ENCODE results near the gene NYNRIN.
"Not testable (repeated sequence)": the region's sequence is repeated elsewhere in the genome, so short reads cannot be mapped to it uniquely, and the experiment has no call there.

NYNRIN gene

DNA sequence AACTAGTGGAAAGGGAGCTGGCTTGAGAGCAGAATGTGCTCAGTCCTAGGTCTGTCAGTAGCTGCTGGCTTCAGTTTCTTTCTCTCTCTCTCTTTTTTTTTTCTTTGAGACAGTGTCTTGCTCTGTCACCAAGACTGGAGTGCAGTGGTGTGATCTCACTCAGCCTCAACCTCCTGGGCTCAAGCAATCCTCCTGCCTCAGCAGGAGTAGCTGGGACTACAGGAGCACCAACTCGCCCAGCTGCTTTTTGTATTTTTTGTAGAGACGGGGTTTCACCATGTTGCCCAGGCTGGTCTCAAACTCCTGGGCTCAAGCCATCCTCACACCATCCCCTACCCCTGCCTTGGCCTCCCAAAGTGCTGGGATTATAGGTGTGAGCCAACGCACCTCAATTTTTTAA, 27.2 kb upstream of the NYNRIN start:
- not testable (repeated sequence) for H3K9me3 ChIP-seq (replicated peaks; ENCODE audit: low read length); H3K9ac ChIP-seq (ENCODE audit: low read depth, low read length); H3K27me3 ChIP-seq (ENCODE audit: control insufficient read depth, insufficient read depth, low read length); H3K4me3 ChIP-seq (ENCODE audit: low read length)
- Histone ChIP-seq H3K36me3 (ENCODE audit: insufficient read depth, low read length) (peaks cover 21% of the 10 kb centered on the region), H3K4me2 (ENCODE audit: low read length) (peak overlapping the region; percentile 4), H3K4me1 (ENCODE audit: control insufficient read depth, insufficient read depth, low read length) (peaks cover 17% of the 10 kb centered on the region)

DNA sequence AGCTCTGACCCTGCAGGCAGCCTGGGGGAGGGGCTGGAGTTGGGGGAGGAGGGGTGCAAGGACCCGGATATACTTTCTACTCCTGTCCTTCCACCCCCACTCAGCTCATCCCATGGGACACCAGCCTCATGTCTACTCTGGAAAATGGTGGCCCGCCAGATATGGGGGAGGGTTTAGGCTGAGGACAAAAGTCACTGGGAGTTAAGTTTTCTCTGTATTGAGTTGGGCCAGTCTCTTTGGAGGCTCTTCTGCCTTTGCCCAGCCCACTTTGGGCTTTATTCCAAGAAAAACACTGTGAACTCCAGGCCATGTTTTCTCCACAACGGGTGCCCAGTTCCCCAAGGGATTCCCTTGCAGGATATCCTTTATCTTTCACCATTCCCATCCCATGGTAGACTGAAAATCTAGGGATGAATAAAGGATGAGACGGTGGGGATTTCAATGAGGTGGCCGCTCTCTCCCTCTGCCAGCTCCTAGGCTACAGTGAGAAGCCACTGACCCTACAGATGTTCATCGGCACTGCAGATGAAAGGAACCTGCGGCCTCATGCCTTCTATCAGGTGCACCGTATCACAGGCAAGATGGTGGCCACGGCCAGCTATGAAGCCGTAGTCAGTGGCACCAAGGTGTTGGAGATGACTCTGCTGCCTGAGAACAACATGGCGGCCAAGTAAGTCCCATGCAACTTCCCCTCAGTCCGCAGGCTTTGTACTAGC, 25.9 kb upstream of the NYNRIN start:
- H3K4me3 ChIP-seq (ENCODE audit: low read length), result no peak overlapping the region
- H3K9me3 ChIP-seq (replicated peaks; ENCODE audit: low read length), result no peaks in the 10 kb centered on the region
- H3K4me1 ChIP-seq (ENCODE audit: control insufficient read depth, insufficient read depth, low read length), result peaks cover 6% of the 10 kb centered on the region
- H3K36me3 ChIP-seq (ENCODE audit: insufficient read depth, low read length), result peaks cover 31% of the 10 kb centered on the region
- no peaks in the 10 kb centered on the region for H3K27me3 ChIP-seq (ENCODE audit: control insufficient read depth, insufficient read depth, low read length)
- no peak overlapping the region for H3K9ac ChIP-seq (ENCODE audit: low read depth, low read length)
- H3K4me2 ChIP-seq (ENCODE audit: low read length), result no peak overlapping the region

DNA sequence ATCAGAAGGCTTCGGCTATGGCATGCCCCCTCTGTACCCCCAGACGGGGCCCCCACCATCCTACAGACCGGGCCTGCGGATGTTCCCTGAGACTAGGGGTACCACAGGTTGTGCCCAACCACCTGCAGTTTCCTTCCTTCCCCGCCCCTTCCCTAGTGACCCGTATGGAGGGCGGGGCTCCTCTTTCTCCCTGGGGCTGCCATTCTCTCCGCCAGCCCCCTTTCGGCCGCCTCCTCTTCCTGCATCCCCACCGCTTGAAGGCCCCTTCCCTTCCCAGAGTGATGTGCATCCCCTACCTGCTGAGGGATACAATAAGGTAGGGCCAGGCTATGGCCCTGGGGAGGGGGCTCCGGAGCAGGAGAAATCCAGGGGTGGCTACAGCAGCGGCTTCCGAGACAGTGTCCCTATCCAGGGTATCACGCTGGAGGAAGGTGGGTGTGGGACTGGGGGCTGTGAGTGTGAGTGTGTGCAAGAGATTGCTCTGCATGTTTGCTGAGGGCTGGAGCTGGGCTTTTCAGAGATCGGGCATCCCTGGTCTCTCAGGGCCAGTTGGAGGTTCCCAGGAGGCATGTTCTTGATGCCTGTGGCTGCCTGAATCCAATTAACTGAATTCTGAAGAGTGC, 22.2 kb upstream of the NYNRIN start:
- Histone ChIP-seq H3K27me3 (ENCODE audit: control insufficient read depth, insufficient read depth, low read length) (no peaks in the 10 kb centered on the region), H3K4me1 (ENCODE audit: control insufficient read depth, insufficient read depth, low read length) (no peaks in the 10 kb centered on the region), H3K4me2 (ENCODE audit: low read length) (no peak overlapping the region), H3K9me3 (replicated peaks; ENCODE audit: low read length) (no peaks in the 10 kb centered on the region), H3K9ac (ENCODE audit: low read depth, low read length) (no peak overlapping the region), H3K4me3 (ENCODE audit: low read length) (no peak overlapping the region), H3K36me3 (ENCODE audit: insufficient read depth, low read length) (peaks cover 36% of the 10 kb centered on the region)

DNA sequence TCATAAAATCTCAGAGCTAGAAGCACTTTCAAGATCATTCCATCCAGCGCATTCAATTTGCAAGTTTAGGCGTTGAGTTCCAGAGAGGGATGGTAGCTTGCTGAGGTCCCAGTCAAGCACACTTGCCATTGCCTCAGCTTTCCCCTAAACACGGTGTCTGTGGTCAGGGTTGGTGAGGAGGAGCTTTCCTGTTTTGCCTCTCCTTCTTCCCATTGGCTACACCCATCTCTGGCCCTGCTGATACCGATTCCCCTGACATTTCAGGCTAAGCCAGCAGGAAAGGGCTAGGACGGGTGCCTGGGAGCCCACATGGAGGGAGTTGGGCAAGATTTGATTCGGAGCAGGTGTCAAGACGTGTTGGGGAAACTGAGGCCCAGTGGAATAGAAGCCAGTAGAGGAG, 21.7 kb upstream of the NYNRIN start:
- Histone ChIP-seq H3K4me1 (ENCODE audit: control insufficient read depth, insufficient read depth, low read length) (no peaks in the 10 kb centered on the region), H3K4me2 (ENCODE audit: low read length) (no peak overlapping the region), H3K36me3 (ENCODE audit: insufficient read depth, low read length) (peaks cover 36% of the 10 kb centered on the region), H3K9ac (ENCODE audit: low read depth, low read length) (no peak overlapping the region), H3K4me3 (ENCODE audit: low read length) (no peak overlapping the region), H3K9me3 (replicated peaks; ENCODE audit: low read length) (no peaks in the 10 kb centered on the region), H3K27me3 (ENCODE audit: control insufficient read depth, insufficient read depth, low read length) (no peaks in the 10 kb centered on the region)

DNA sequence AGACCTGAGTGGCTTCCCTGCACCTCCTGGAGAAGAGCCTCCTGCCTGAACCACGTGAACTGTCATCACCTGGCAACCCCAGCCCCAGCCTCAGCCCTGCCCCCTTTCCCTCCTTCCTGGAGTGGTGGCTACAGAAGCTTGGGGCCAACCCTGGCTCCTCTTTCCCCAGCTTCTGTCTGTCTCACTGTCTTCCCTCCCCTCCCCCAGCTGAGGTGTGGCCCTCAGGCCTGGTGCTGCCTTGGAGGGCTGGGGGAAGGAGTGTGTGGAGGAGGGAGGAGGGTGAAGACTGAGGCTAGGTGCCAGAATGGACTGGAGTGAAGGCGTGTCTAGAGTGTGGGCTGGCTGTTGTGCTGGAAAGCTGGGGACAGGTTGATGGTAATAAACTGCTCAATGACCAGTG, 21.1 kb upstream of the NYNRIN start:
- Histone ChIP-seq H3K4me1 (ENCODE audit: control insufficient read depth, insufficient read depth, low read length) (no peaks in the 10 kb centered on the region), H3K36me3 (ENCODE audit: insufficient read depth, low read length) (peaks cover 36% of the 10 kb centered on the region), H3K27me3 (ENCODE audit: control insufficient read depth, insufficient read depth, low read length) (no peaks in the 10 kb centered on the region), H3K9ac (ENCODE audit: low read depth, low read length) (no peak overlapping the region), H3K9me3 (replicated peaks; ENCODE audit: low read length) (no peaks in the 10 kb centered on the region), H3K4me3 (ENCODE audit: low read length) (no peak overlapping the region), H3K4me2 (ENCODE audit: low read length) (no peak overlapping the region)

DNA sequence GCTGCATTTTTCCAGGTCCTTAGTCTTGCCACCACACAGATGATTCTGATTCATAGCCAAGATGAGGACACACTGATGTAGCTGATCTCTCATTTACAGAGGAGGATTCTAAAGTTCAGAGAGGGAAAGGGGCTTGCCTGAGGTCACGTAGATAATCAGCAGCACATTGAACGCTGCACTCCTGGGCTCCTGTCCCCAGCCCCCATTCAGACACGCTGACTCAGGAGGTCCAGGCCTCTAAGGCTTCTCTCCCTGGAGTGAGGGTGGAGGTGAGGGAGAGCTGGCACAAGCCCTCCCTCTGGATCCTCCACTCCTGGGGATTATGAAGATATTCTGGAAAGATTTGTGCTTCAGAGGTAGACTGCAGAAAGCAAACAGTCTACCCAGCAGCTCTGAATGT, 20.5 kb upstream of the NYNRIN start:
- Histone ChIP-seq H3K27me3 (ENCODE audit: control insufficient read depth, insufficient read depth, low read length) (no peaks in the 10 kb centered on the region), H3K4me1 (ENCODE audit: control insufficient read depth, insufficient read depth, low read length) (no peaks in the 10 kb centered on the region), H3K36me3 (ENCODE audit: insufficient read depth, low read length) (peaks cover 35% of the 10 kb centered on the region)

DNA sequence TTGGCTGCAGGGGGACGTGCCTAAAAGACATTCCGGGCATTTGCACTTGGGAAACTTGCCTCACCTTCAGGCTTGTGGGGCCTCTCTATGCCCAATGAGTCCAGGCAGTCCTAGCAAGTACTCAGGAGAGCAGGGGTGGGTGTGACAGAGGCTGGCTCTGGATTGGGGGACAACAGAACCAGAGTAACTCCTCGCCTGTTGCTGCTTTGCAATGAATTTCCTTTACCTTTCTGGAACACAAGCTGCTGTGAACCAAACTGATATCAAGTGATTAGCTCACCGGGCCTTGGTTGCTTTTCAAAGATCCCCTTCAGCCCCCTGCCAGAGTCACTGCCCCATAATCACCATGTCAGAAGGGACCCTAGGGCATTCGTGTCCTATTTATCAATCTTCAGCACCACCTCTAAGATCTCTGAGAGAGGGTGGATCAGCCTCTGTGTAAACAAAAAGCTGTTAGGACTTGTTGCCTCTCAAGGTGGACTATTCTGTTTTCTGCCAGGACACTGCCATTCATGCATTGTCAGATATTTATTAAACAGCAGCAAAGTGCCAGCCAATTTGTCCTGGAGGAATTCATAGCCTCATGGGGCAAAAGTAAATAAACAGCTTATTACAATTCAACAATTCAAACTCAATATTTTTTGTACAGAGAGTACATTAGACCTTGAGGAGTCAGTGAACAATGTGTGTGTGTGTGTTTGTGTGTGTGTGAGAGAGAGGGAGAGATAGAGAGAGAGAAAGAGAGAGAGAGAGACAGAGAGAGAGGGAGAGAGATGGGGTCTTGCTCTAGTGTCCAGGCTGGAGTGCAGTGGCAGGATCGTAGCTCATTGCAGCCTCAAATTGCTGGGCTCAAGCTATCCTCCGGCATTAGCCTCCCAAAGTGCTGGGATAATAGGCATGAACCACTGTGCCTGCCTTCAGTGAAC, 19.6 kb upstream of the NYNRIN start:
- Histone ChIP-seq H3K4me1 (ENCODE audit: control insufficient read depth, insufficient read depth, low read length) (no peaks in the 10 kb centered on the region), H3K27me3 (ENCODE audit: control insufficient read depth, insufficient read depth, low read length) (peaks cover 4% of the 10 kb centered on the region), H3K4me3 (ENCODE audit: low read length) (no peak overlapping the region), H3K36me3 (ENCODE audit: insufficient read depth, low read length) (peaks cover 28% of the 10 kb centered on the region), H3K9me3 (replicated peaks; ENCODE audit: low read length) (no peaks in the 10 kb centered on the region), H3K9ac (ENCODE audit: low read depth, low read length) (no peak overlapping the region), H3K4me2 (ENCODE audit: low read length) (no peak overlapping the region)

More for the DNA sequence above, 20.5 kb upstream of the NYNRIN start:
- Histone ChIP-seq H3K4me2 (ENCODE audit: low read length) (no peak overlapping the region), H3K9ac (ENCODE audit: low read depth, low read length) (no peak overlapping the region), H3K9me3 (replicated peaks; ENCODE audit: low read length) (no peaks in the 10 kb centered on the region), H3K4me3 (ENCODE audit: low read length) (no peak overlapping the region)

DNA sequence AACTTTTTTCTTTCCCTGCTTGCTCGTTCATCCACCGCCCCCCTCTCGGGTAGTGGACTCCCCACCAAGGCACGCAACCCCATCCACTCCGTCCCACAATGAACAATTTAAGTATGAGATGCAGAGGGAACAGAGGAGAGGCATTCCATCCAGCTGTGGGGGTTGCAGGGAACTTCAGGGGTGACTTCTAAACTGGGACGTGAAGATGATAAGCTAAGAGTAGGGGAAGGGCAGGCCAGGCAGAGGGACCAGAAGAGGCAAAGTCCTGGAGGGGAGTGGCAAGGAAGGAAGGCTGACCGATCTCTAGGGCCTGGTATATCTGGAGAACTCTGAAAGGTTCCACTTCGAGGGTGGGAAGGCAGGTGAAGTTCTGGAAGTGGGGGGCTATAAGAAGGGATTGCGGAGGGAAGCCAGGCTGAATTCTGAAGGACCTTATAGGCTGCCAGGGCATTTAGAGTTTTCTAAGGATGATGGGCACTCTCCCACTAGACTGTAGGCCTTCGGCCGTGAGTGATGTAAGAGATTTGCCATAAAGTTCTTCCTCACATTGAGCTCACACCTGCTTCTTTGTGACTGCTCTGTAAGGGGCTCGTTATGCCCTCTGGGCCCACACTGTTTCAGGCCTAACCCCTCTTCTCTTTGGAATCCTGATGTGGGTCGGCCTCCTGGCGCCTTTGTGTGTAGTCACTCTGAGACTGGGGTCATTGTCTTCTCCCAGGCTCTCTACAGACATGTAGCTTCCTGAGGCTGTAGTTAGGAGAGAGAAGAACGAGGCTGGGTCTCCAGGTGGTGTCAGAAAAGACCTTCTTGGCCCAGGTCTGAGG, 18.7 kb upstream of the NYNRIN start:
- Histone ChIP-seq H3K36me3 (ENCODE audit: insufficient read depth, low read length) (peaks cover 25% of the 10 kb centered on the region), H3K27me3 (ENCODE audit: control insufficient read depth, insufficient read depth, low read length) (peaks cover 7% of the 10 kb centered on the region), H3K9me3 (replicated peaks; ENCODE audit: low read length) (no peaks in the 10 kb centered on the region), H3K4me1 (ENCODE audit: control insufficient read depth, insufficient read depth, low read length) (no peaks in the 10 kb centered on the region), H3K4me2 (ENCODE audit: low read length) (no peak overlapping the region), H3K4me3 (ENCODE audit: low read length) (no peak overlapping the region), H3K9ac (ENCODE audit: low read depth, low read length) (no peak overlapping the region)

DNA sequence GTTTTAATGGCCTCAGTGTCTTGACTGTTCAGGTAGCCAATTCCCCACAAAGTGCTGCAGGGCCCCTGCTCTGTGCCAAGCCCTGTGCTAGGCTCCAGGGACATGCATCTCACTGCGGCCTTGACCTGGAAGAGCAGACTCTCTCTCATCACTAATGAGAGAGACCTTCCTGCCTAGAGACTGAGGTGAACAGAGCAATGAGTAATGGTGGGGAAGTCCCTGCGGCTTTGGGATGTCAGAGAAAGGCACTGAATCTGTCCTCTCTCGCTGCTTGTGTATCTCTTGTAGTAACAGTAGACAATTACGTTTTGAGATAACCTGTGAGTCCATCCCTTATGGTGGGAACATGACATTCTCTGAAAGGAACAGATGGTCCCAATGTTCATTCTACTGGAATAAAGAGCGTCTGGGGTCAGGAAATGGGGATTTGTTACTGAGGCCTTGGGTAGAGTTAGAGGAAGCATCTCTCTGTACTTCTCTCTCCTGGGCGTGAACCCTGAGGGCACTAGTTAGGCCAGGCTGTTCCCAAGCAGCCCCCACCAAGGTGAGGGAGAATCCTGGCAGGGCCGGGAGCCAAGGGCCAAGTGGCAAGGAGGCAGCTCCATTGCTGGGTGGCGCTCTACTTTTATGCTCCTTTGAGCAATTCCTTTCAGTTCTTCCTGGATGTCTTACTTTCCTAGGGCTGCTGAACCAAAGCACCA, 17.3 kb upstream of the NYNRIN start:
- H3K4me1 ChIP-seq (ENCODE audit: control insufficient read depth, insufficient read depth, low read length), result no peaks in the 10 kb centered on the region
- H3K9me3 ChIP-seq (replicated peaks; ENCODE audit: low read length), result no peaks in the 10 kb centered on the region
- peaks cover 13% of the 10 kb centered on the region for H3K27me3 ChIP-seq (ENCODE audit: control insufficient read depth, insufficient read depth, low read length)
- peaks cover 16% of the 10 kb centered on the region for H3K36me3 ChIP-seq (ENCODE audit: insufficient read depth, low read length)
- H3K9ac ChIP-seq (ENCODE audit: low read depth, low read length), result no peak overlapping the region
- H3K4me3 ChIP-seq (ENCODE audit: low read length), result no peak overlapping the region
- H3K4me2 ChIP-seq (ENCODE audit: low read length), result no peak overlapping the region

DNA sequence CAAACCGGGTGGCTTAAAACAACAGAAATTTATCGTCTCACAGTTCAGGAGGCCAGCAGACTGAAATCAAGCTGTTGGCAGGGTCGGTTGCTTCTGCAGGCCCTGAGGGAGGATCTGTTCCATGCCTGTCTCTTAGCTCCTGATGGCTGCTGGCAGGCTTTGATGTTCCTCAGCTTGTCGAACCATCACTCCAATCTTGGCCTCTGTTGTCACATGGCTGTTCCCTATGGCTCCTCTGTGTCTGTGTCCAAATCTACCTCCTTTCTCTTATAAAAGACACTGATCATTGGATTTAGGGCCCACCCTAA, 16.8 kb upstream of the NYNRIN start:
- Histone ChIP-seq H3K4me3 (ENCODE audit: low read length) (no peak overlapping the region), H3K9ac (ENCODE audit: low read depth, low read length) (no peak overlapping the region), H3K36me3 (ENCODE audit: insufficient read depth, low read length) (peaks cover 10% of the 10 kb centered on the region), H3K27me3 (ENCODE audit: control insufficient read depth, insufficient read depth, low read length) (peaks cover 18% of the 10 kb centered on the region), H3K4me2 (ENCODE audit: low read length) (no peak overlapping the region), H3K9me3 (replicated peaks; ENCODE audit: low read length) (no peaks in the 10 kb centered on the region), H3K4me1 (ENCODE audit: control insufficient read depth, insufficient read depth, low read length) (no peaks in the 10 kb centered on the region)
